HEK293 (cell line): ENCODE results near the gene ESR1.

Source experiments
- CTCF ChIP-seq: fragments of 450-650 bp; formaldehyde crosslinking; IDR thresholded peaks from 2 replicates; pipeline ENCODE4 v1.5.1; 2016; ENCODE audit warnings: missing biosample characterization, missing genetic modification characterization
- FEZF1 ChIP-seq: fragments of 450-650 bp; formaldehyde crosslinking; IDR thresholded peaks from 2 replicates; pipeline ENCODE4 v1.5.1; 2016; ENCODE audit warnings: missing biosample characterization, missing genetic modification characterization
- KLF1 ChIP-seq: fragments of 450-650 bp; formaldehyde crosslinking; IDR thresholded peaks from 2 replicates; pipeline ENCODE4 v1.5.1; 2016; ENCODE audit warnings: missing biosample characterization, missing genetic modification characterization
- SCRT1 ChIP-seq: fragments of 450-650 bp; formaldehyde crosslinking; IDR thresholded peaks from 2 replicates; pipeline ENCODE4 v1.5.1; 2016; ENCODE audit warnings: missing biosample characterization, missing genetic modification characterization, borderline replicate concordance
- ZBTB10 ChIP-seq: fragments of 450-650 bp; formaldehyde crosslinking; IDR thresholded peaks from 2 replicates; pipeline ENCODE4 v1.5.1; 2016; ENCODE audit warnings: missing biosample characterization, missing genetic modification characterization
- ZBTB20 ChIP-seq: fragments of 450-650 bp; formaldehyde crosslinking; IDR thresholded peaks from 2 replicates; pipeline ENCODE4 v1.5.1; 2016; ENCODE audit warnings: missing biosample characterization, missing genetic modification characterization
- ZBTB7A ChIP-seq: fragments of 450-650 bp; formaldehyde crosslinking; IDR thresholded peaks from 2 replicates; pipeline ENCODE4 v1.5.1; 2016; ENCODE audit warnings: low read depth, missing biosample characterization, missing genetic modification characterization
- ZFP69B ChIP-seq: fragments of 450-650 bp; formaldehyde crosslinking; IDR thresholded peaks from 2 replicates; pipeline ENCODE4 v1.5.1; 2016; ENCODE audit warnings: missing biosample characterization, missing genetic modification characterization
- ZIC2 ChIP-seq: fragments of 450-650 bp; formaldehyde crosslinking; IDR thresholded peaks from 2 replicates; pipeline ENCODE4 v1.5.1; 2016; ENCODE audit warnings: missing biosample characterization, missing genetic modification characterization
- ZNF140 ChIP-seq: fragments of 450-650 bp; formaldehyde crosslinking; IDR thresholded peaks from 2 replicates; pipeline ENCODE4 v1.5.1; 2016; ENCODE audit warnings: missing biosample characterization, missing genetic modification characterization
- ZNF155 ChIP-seq: fragments of 450-650 bp; formaldehyde crosslinking; IDR thresholded peaks from 2 replicates; pipeline ENCODE4 v1.5.1; 2016; ENCODE audit warnings: missing biosample characterization, missing genetic modification characterization
- ZNF2 ChIP-seq: fragments of 450-650 bp; formaldehyde crosslinking; IDR thresholded peaks from 2 replicates; pipeline ENCODE4 v1.5.1; 2016; ENCODE audit warnings: missing biosample characterization, missing genetic modification characterization
- ZNF211 ChIP-seq: fragments of 450-650 bp; formaldehyde crosslinking; IDR thresholded peaks from 2 replicates; pipeline ENCODE4 v1.5.1; 2016; ENCODE audit warnings: low read depth, missing biosample characterization, missing genetic modification characterization
- ZNF280C ChIP-seq: fragments of 450-650 bp; formaldehyde crosslinking; IDR thresholded peaks from 2 replicates; pipeline ENCODE4 v1.5.1; 2016; ENCODE audit warnings: missing biosample characterization, missing genetic modification characterization
- ZNF335 ChIP-seq: fragments of 450-650 bp; formaldehyde crosslinking; conservative IDR thresholded peaks from 2 replicates; pipeline ENCODE4 v1.5.1; 2016; ENCODE audit warnings: missing biosample characterization, missing genetic modification characterization
- ZNF366 ChIP-seq: fragments of 450-650 bp; formaldehyde crosslinking; conservative IDR thresholded peaks from 2 replicates; pipeline ENCODE4 v1.5.1; 2016; ENCODE audit warnings: missing biosample characterization, missing genetic modification characterization
- ZNF394 ChIP-seq: fragments of 450-650 bp; formaldehyde crosslinking; IDR thresholded peaks from 2 replicates; pipeline ENCODE4 v1.5.1; 2016; ENCODE audit warnings: missing biosample characterization, missing genetic modification characterization, mild to moderate bottlenecking, moderate library complexity, borderline replicate concordance
- ZNF426 ChIP-seq: fragments of 450-650 bp; formaldehyde crosslinking; IDR thresholded peaks from 2 replicates; pipeline ENCODE4 v1.5.1; 2017; ENCODE audit warnings: missing biosample characterization, missing genetic modification characterization, mild to moderate bottlenecking, inconsistent platforms, moderate library complexity
- ZNF488 ChIP-seq: fragments of 450-650 bp; formaldehyde crosslinking; IDR thresholded peaks from 2 replicates; pipeline ENCODE4 v1.5.1; 2016; ENCODE audit warnings: missing biosample characterization, missing genetic modification characterization
- ZNF561 ChIP-seq: fragments of 450-650 bp; IDR thresholded peaks from 2 replicates; pipeline ENCODE4 v1.5.1; 2018; ENCODE audit warnings: missing biosample characterization, missing genetic modification characterization, borderline replicate concordance
- ZNF596 ChIP-seq: fragments of 450-650 bp; IDR thresholded peaks from 2 replicates; pipeline ENCODE4 v1.5.0; 2018; ENCODE audit warnings: missing biosample characterization, mild to moderate bottlenecking, missing genetic modification characterization, moderate library complexity
- ZNF639 ChIP-seq: fragments of 450-650 bp; formaldehyde crosslinking; IDR thresholded peaks from 2 replicates; pipeline ENCODE4 v1.5.1; 2016; ENCODE audit warnings: missing biosample characterization, missing genetic modification characterization
- ZNF654 ChIP-seq: fragments of 450-650 bp; formaldehyde crosslinking; IDR thresholded peaks from 2 replicates; pipeline ENCODE4 v1.5.1; 2016; ENCODE audit warnings: low read depth, missing biosample characterization, missing genetic modification characterization
- ZNF76 ChIP-seq: fragments of 450-650 bp; formaldehyde crosslinking; IDR thresholded peaks from 2 replicates; pipeline ENCODE4; 2016; ENCODE audit warnings: low read depth, missing biosample characterization, missing genetic modification characterization, borderline replicate concordance
- ZSCAN30 ChIP-seq: fragments of 450-650 bp; IDR thresholded peaks from 2 replicates; pipeline ENCODE4 v1.5.1; 2018; ENCODE audit warnings: missing biosample characterization, mild to moderate bottlenecking, missing genetic modification characterization, moderate library complexity
- ZXDB ChIP-seq: fragments of 450-650 bp; formaldehyde crosslinking; IDR thresholded peaks from 2 replicates; pipeline ENCODE4 v1.5.1; 2016; ENCODE audit warnings: missing biosample characterization, missing genetic modification characterization

The ESR1 gene

GRCh38 chr6:151763938-151764680 is 43.4 kb upstream of the ESR1 start (continued):
- no peak for TF ChIP-seq ZNF2 (tag by site-specific recombination)
- TF ChIP-seq FEZF1 (tag by site-specific recombination): no peak
- TF ChIP-seq ZNF426: no peak
- TF ChIP-seq ZBTB7A (tag by site-specific recombination): no peak
- no peak for TF ChIP-seq ZNF366 (tag by site-specific recombination)
- TF ChIP-seq ZSCAN30 (tag by site-specific recombination): no peak
- TF ChIP-seq ZNF280C: no peak
- TF ChIP-seq ZBTB10 (tag by site-specific recombination): no peak
- no peak for TF ChIP-seq ZNF155 (tag by site-specific recombination)
- no peak for TF ChIP-seq ZNF211 (tag by site-specific recombination)
- TF ChIP-seq ZNF639: no peak
- TF ChIP-seq SCRT1 (tag by site-specific recombination): no peak
- TF ChIP-seq ZFP69B (tag by site-specific recombination): no peak
- TF ChIP-seq ZNF76 (tag by site-specific recombination): no peak
- peak; percentile 47 for TF ChIP-seq ZNF654
- TF ChIP-seq ZXDB (tag by site-specific recombination): peak; percentile 64
- no peak for TF ChIP-seq KLF1
- no peak for TF ChIP-seq ZNF140 (tag by site-specific recombination)
- no peak for TF ChIP-seq ZNF561 (tag by site-specific recombination)
- peak; percentile 89 for TF ChIP-seq CTCF (tag by site-specific recombination)
- TF ChIP-seq ZNF596 (tag by site-specific recombination): no peak
- TF ChIP-seq ZNF394: no peak
- TF ChIP-seq ZNF335 (tag by site-specific recombination): peak; percentile 34
- no peak for TF ChIP-seq ZNF488 (tag by site-specific recombination)
- TF ChIP-seq ZBTB20 (tag by site-specific recombination): no peak
- TF ChIP-seq ZIC2 (tag by site-specific recombination): peak; percentile 45
